Mesendoderm (in vitro differentiated cells): Measurements from ENCODE around the gene LRRC4C.

Experiments used
- DNase-seq: peaks from one replicate; pipeline ENCODE4 v3.0.0; 2013
- H2AK5ac ChIP-seq: 2 replicates; pipeline ENCODE4 v1.6.1; 2013; ENCODE audit warnings: low read length, inconsistent platforms
- H2BK120ac ChIP-seq: 2 replicates; pipeline ENCODE4 v1.6.1; 2013; ENCODE audit warnings: low read depth, mild to moderate bottlenecking, low read length, moderate library complexity, mixed read lengths
- H2BK15ac ChIP-seq: replicated peaks from 2 replicates; pipeline ENCODE4 v1.6.1; 2013; ENCODE audit warnings: low read depth, mild to moderate bottlenecking, moderate library complexity
- H2BK5ac ChIP-seq: 2 replicates; pipeline ENCODE4 v1.6.1; 2013; ENCODE audit warnings: low read length, inconsistent platforms
- H3K18ac ChIP-seq: 2 replicates; pipeline ENCODE4 v1.6.1; 2013; ENCODE audit warnings: mild to moderate bottlenecking, low read length, mixed read lengths
- H3K23ac ChIP-seq: one replicate; pipeline ENCODE4 v1.6.1; 2013; ENCODE audit warnings: low read length
- H3K27ac ChIP-seq: 2 replicates; pipeline ENCODE4 v1.5.1; 2013; ENCODE audit warnings: low read depth, mild to moderate bottlenecking, inconsistent platforms, low read length, moderate library complexity
- H3K27me3 ChIP-seq: 2 replicates; pipeline ENCODE4 v1.6.1; 2013; ENCODE audit warnings: low read length, control low read depth, mild to moderate bottlenecking, inconsistent platforms; ENCODE audit not compliant: insufficient read depth, poor library complexity
- H3K36me3 ChIP-seq: 2 replicates; pipeline ENCODE4 v1.6.1; 2013; ENCODE audit warnings: low read length, inconsistent platforms; ENCODE audit not compliant: control insufficient read depth, insufficient read depth
- H3K4ac ChIP-seq: one replicate; pipeline ENCODE4 v1.6.1; 2013; ENCODE audit warnings: low read depth, mild to moderate bottlenecking, low read length, moderate library complexity
- H3K4me1 ChIP-seq: 2 replicates; pipeline ENCODE4 v1.6.1; 2013; ENCODE audit warnings: low read depth, low read length, inconsistent platforms; ENCODE audit not compliant: control insufficient read depth
- H3K4me2 ChIP-seq: 2 replicates; pipeline ENCODE4 v1.6.1; 2013; ENCODE audit warnings: low read length
- H3K4me3 ChIP-seq: 2 replicates; pipeline ENCODE4 v1.5.1; 2013; ENCODE audit warnings: mild to moderate bottlenecking, low read length
- H3K56ac ChIP-seq: one replicate; pipeline ENCODE4 v1.6.1; 2013; ENCODE audit warnings: low read length
- H3K79me1 ChIP-seq: 2 replicates; pipeline ENCODE4 v1.6.1; 2013; ENCODE audit warnings: low read length, inconsistent platforms
- H3K79me2 ChIP-seq: 2 replicates; pipeline ENCODE4 v1.6.1; 2013; ENCODE audit warnings: mild to moderate bottlenecking, low read length; ENCODE audit not compliant: control insufficient read depth, insufficient read depth
- H3K9ac ChIP-seq: 2 replicates; pipeline ENCODE4 v1.6.1; 2013; ENCODE audit warnings: low read length, inconsistent platforms
- H4K5ac ChIP-seq: one replicate; pipeline ENCODE4 v1.6.1; 2013; ENCODE audit warnings: low read length
- H4K8ac ChIP-seq: one replicate; pipeline ENCODE4 v1.6.1; 2013; ENCODE audit warnings: low read depth, mild to moderate bottlenecking, control low read depth, low read length, moderate library complexity
- WGBS: extraction: QIAGEN DNeasy Blood & Tissue Kit; methylation state at CpG from one replicate; pipeline ENCODE4 v1.1.7; 2013; ENCODE audit warnings: low lambda C conversion rate, missing lambda C conversion rate; ENCODE audit not compliant: insufficient coverage; ENCODE audit errors: extremely low coverage; 5-methylcytosine and 5-hydroxymethylcytosine counted together

The LRRC4C gene

GRCh38 chr11:41222236-41222635, 237.2 kb downstream of the LRRC4C start:
- no peak overlapping the region for H3K23ac ChIP-seq
- H2BK120ac ChIP-seq = no peak overlapping the region
- no peak overlapping the region for H4K8ac ChIP-seq
- H2AK5ac ChIP-seq = no peak overlapping the region
- H2BK15ac ChIP-seq = no peak overlapping the region
- H3K79me2 ChIP-seq = no peaks in the 10 kb centered on the region
- H3K9ac ChIP-seq = no peak overlapping the region
- no peak overlapping the region for H3K27ac ChIP-seq
- H2BK5ac ChIP-seq = no peak overlapping the region
- H3K27me3 ChIP-seq = no peaks in the 10 kb centered on the region
- no peak overlapping the region for H3K4ac ChIP-seq
- no CpG with 5 or more reads among the region's 2 CpGs for WGBS
- H4K5ac ChIP-seq = no peak overlapping the region
- H3K4me2 ChIP-seq = no peak overlapping the region
- no peaks in the 10 kb centered on the region for H3K4me1 ChIP-seq
- H3K56ac ChIP-seq = no peak overlapping the region
- H3K36me3 ChIP-seq = no peaks in the 10 kb centered on the region
- H3K79me1 ChIP-seq = no peaks in the 10 kb centered on the region
- no peak overlapping the region for H3K18ac ChIP-seq
- no peak overlapping the region for H3K4me3 ChIP-seq
- no peak for DNase-seq

- no peak for DNase-seq
- Histone ChIP-seq H3K56ac (no peak overlapping the region), H3K9ac (no peak overlapping the region), H3K18ac (no peak overlapping the region), H3K36me3 (no peaks in the 10 kb centered on the region), H3K27ac (no peak overlapping the region), H3K4me2 (no peak overlapping the region), H3K27me3 (no peaks in the 10 kb centered on the region), H3K4me1 (no peaks in the 10 kb centered on the region), H3K79me2 (no peaks in the 10 kb centered on the region), H2AK5ac (no peak overlapping the region), H2BK15ac (no peak overlapping the region), H3K79me1 (no peaks in the 10 kb centered on the region), H3K4ac (no peak overlapping the region), H3K23ac (no peak overlapping the region), H2BK120ac (no peak overlapping the region), H2BK5ac (no peak overlapping the region), H3K4me3 (no peak overlapping the region), H4K8ac (no peak overlapping the region), H4K5ac (no peak overlapping the region)
Observed at GRCh38 chr11:41206388-41206787, 253.1 kb downstream of the LRRC4C start.

- Histone ChIP-seq H3K27ac (no peak overlapping the region), H3K9ac (no peak overlapping the region), H3K27me3 (no peaks in the 10 kb centered on the region), H3K4ac (no peak overlapping the region), H3K18ac (no peak overlapping the region), H2AK5ac (no peak overlapping the region), H3K4me3 (no peak overlapping the region), H2BK120ac (no peak overlapping the region), H2BK5ac (no peak overlapping the region), H3K79me2 (no peaks in the 10 kb centered on the region), H3K23ac (no peak overlapping the region), H3K4me2 (no peak overlapping the region), H3K79me1 (no peaks in the 10 kb centered on the region), H4K8ac (no peak overlapping the region), H3K36me3 (no peaks in the 10 kb centered on the region), H2BK15ac (no peak overlapping the region), H3K56ac (no peak overlapping the region), H4K5ac (no peak overlapping the region), H3K4me1 (no peaks in the 10 kb centered on the region)
- DNase-seq = peak; percentile 74
- WGBS = no CpG with 5 or more reads among the region's 5 CpGs
Observed at GRCh38 chr11:41201156-41201555, 258.3 kb downstream of the LRRC4C start.

GRCh38 chr11:41190437-41191082, 268.9 kb downstream of the LRRC4C start:
- H2BK15ac ChIP-seq = no peak overlapping the region
- H4K5ac ChIP-seq = no peak overlapping the region
- no peaks in the 10 kb centered on the region for H3K36me3 ChIP-seq
- no peak for DNase-seq
- no peak overlapping the region for H3K27ac ChIP-seq
- no peak overlapping the region for H3K9ac ChIP-seq
- no peak overlapping the region for H3K4ac ChIP-seq
- H2AK5ac ChIP-seq = no peak overlapping the region
- no peak overlapping the region for H2BK120ac ChIP-seq
- no peaks in the 10 kb centered on the region for H3K27me3 ChIP-seq
- H3K79me1 ChIP-seq = no peaks in the 10 kb centered on the region
- H3K4me3 ChIP-seq = no peak overlapping the region
- H2BK5ac ChIP-seq = no peak overlapping the region
- no CpG with 5 or more reads among the region's 14 CpGs for WGBS
- no peak overlapping the region for H3K18ac ChIP-seq
- no peak overlapping the region for H3K23ac ChIP-seq
- no peaks in the 10 kb centered on the region for H3K79me2 ChIP-seq
- no peak overlapping the region for H3K56ac ChIP-seq
- no peak overlapping the region for H3K4me2 ChIP-seq
- H4K8ac ChIP-seq = no peak overlapping the region
- no peaks in the 10 kb centered on the region for H3K4me1 ChIP-seq

GRCh38 chr11:41189701-41190436, 269.6 kb downstream of the LRRC4C start:
- 100% methylated on average over 1 of the region's 4 CpGs for WGBS
- H3K23ac ChIP-seq = no peak overlapping the region
- no peaks in the 10 kb centered on the region for H3K79me1 ChIP-seq
- H3K18ac ChIP-seq = no peak overlapping the region
- H2AK5ac ChIP-seq = no peak overlapping the region
- H3K27me3 ChIP-seq = no peaks in the 10 kb centered on the region
- H4K8ac ChIP-seq = no peak overlapping the region
- H3K9ac ChIP-seq = no peak overlapping the region
- H3K4me1 ChIP-seq = no peaks in the 10 kb centered on the region
- H3K4me3 ChIP-seq = no peak overlapping the region
- no peak overlapping the region for H3K27ac ChIP-seq
- DNase-seq = no peak
- H2BK120ac ChIP-seq = no peak overlapping the region
- H2BK5ac ChIP-seq = no peak overlapping the region
- no peak overlapping the region for H3K4ac ChIP-seq
- H2BK15ac ChIP-seq = no peak overlapping the region
- H3K79me2 ChIP-seq = no peaks in the 10 kb centered on the region
- H3K36me3 ChIP-seq = no peaks in the 10 kb centered on the region
- H3K4me2 ChIP-seq = no peak overlapping the region
- no peak overlapping the region for H3K56ac ChIP-seq
- no peak overlapping the region for H4K5ac ChIP-seq

- H3K4ac ChIP-seq = no peak overlapping the region
- H3K79me1 ChIP-seq = no peaks in the 10 kb centered on the region
- H4K8ac ChIP-seq = no peak overlapping the region
- no peak overlapping the region for H3K56ac ChIP-seq
- H2BK120ac ChIP-seq = no peak overlapping the region
- H2BK5ac ChIP-seq = no peak overlapping the region
- H3K23ac ChIP-seq = no peak overlapping the region
- WGBS = no CpG with 5 or more reads among the region's 4 CpGs
- H3K4me3 ChIP-seq = no peak overlapping the region
- H3K9ac ChIP-seq = no peak overlapping the region
- no peak overlapping the region for H4K5ac ChIP-seq
- no peak overlapping the region for H2AK5ac ChIP-seq
- H3K4me2 ChIP-seq = no peak overlapping the region
- H3K36me3 ChIP-seq = no peaks in the 10 kb centered on the region
- DNase-seq = no peak
- H2BK15ac ChIP-seq = no peak overlapping the region
- H3K18ac ChIP-seq = no peak overlapping the region
- H3K4me1 ChIP-seq = no peaks in the 10 kb centered on the region
- H3K79me2 ChIP-seq = no peaks in the 10 kb centered on the region
- no peaks in the 10 kb centered on the region for H3K27me3 ChIP-seq
- H3K27ac ChIP-seq = no peak overlapping the region
Observed at GRCh38 chr11:41177791-41178190, 281.7 kb downstream of the LRRC4C start.
